ENCODE results near the gene NTM. TPM values are rescaled to one million over a fixed set of nuclear protein-coding genes. Genes with fewer than 3 reads are reported as not detected.

Gene NTM
- total RNA-seq, 1 experiment from 2014 or later: 16.4 TPM

DNA sequence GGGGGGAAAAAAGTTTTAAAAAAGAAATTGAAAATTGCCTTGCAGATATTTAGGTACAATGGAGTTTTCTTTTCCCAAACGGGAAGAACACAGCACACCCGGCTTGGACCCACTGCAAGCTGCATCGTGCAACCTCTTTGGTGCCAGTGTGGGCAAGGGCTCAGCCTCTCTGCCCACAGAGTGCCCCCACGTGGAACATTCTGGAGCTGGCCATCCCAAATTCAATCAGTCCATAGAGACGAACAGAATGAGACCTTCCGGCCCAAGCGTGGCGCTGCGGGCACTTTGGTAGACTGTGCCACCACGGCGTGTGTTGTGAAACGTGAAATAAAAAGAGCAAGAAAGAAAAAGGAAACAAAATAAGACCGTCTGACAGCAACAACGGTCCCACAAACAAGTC lies 964.9 kb downstream of the NTM start (continued):
- TF ChIP-seq, protein P1, sequence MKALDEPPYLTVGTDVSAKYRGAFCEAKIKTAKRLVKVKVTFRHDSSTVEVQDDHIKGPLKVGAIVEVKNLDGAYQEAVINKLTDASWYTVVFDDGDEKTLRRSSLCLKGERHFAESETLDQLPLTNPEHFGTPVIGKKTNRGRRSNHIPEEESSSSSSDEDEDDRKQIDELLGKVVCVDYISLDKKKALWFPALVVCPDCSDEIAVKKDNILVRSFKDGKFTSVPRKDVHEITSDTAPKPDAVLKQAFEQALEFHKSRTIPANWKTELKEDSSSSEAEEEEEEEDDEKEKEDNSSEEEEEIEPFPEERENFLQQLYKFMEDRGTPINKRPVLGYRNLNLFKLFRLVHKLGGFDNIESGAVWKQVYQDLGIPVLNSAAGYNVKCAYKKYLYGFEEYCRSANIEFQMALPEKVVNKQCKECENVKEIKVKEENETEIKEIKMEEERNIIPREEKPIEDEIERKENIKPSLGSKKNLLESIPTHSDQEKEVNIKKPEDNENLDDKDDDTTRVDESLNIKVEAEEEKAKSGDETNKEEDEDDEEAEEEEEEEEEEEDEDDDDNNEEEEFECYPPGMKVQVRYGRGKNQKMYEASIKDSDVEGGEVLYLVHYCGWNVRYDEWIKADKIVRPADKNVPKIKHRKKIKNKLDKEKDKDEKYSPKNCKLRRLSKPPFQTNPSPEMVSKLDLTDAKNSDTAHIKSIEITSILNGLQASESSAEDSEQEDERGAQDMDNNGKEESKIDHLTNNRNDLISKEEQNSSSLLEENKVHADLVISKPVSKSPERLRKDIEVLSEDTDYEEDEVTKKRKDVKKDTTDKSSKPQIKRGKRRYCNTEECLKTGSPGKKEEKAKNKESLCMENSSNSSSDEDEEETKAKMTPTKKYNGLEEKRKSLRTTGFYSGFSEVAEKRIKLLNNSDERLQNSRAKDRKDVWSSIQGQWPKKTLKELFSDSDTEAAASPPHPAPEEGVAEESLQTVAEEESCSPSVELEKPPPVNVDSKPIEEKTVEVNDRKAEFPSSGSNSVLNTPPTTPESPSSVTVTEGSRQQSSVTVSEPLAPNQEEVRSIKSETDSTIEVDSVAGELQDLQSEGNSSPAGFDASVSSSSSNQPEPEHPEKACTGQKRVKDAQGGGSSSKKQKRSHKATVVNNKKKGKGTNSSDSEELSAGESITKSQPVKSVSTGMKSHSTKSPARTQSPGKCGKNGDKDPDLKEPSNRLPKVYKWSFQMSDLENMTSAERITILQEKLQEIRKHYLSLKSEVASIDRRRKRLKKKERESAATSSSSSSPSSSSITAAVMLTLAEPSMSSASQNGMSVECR (CRISPR knock-in tag; IDR thresholded peaks at IDR 0.05; ENCODE audit: borderline replicate concordance): no peak
- TF ChIP-seq, protein P2, sequence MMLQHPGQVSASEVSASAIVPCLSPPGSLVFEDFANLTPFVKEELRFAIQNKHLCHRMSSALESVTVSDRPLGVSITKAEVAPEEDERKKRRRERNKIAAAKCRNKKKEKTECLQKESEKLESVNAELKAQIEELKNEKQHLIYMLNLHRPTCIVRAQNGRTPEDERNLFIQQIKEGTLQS (CRISPR knock-in tag; conservative IDR thresholded peaks at IDR 0.05): no peak
- no peak for TF ChIP-seq CBFB (CRISPR knock-in tag; IDR thresholded peaks at IDR 0.05; ENCODE audit: low read depth)
- TF ChIP-seq, protein P3, sequence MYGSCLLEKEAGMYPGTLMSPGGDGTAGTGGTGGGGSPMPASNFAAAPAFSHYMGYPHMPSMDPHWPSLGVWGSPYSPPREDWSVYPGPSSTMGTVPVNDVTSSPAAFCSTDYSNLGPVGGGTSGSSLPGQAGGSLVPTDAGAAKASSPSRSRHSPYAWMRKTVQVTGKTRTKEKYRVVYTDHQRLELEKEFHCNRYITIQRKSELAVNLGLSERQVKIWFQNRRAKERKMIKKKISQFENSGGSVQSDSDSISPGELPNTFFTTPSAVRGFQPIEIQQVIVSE (CRISPR knock-in tag; IDR thresholded peaks at IDR 0.05; ENCODE audit: borderline replicate concordance): no peak
- TF ChIP-seq NR1H2 (CRISPR knock-in tag; IDR thresholded peaks at IDR 0.05): no peak
- no peak for TF ChIP-seq ESRRA (CRISPR knock-in tag; IDR thresholded peaks at IDR 0.05; ENCODE audit: borderline replicate concordance)
- TF ChIP-seq, protein P4, sequence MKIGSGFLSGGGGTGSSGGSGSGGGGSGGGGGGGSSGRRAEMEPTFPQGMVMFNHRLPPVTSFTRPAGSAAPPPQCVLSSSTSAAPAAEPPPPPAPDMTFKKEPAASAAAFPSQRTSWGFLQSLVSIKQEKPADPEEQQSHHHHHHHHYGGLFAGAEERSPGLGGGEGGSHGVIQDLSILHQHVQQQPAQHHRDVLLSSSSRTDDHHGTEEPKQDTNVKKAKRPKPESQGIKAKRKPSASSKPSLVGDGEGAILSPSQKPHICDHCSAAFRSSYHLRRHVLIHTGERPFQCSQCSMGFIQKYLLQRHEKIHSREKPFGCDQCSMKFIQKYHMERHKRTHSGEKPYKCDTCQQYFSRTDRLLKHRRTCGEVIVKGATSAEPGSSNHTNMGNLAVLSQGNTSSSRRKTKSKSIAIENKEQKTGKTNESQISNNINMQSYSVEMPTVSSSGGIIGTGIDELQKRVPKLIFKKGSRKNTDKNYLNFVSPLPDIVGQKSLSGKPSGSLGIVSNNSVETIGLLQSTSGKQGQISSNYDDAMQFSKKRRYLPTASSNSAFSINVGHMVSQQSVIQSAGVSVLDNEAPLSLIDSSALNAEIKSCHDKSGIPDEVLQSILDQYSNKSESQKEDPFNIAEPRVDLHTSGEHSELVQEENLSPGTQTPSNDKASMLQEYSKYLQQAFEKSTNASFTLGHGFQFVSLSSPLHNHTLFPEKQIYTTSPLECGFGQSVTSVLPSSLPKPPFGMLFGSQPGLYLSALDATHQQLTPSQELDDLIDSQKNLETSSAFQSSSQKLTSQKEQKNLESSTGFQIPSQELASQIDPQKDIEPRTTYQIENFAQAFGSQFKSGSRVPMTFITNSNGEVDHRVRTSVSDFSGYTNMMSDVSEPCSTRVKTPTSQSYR (CRISPR knock-in tag; IDR thresholded peaks at IDR 0.05): no peak
- no peak for TF ChIP-seq GTF2I (CRISPR knock-in tag; conservative IDR thresholded peaks at IDR 0.05)
- TF ChIP-seq NR3C1 (CRISPR knock-in tag; conservative IDR thresholded peaks at IDR 0.05; ENCODE audit: low read depth): no peak
- TF ChIP-seq NFE2L1 (CRISPR knock-in tag; IDR thresholded peaks at IDR 0.05): no peak

DNA sequence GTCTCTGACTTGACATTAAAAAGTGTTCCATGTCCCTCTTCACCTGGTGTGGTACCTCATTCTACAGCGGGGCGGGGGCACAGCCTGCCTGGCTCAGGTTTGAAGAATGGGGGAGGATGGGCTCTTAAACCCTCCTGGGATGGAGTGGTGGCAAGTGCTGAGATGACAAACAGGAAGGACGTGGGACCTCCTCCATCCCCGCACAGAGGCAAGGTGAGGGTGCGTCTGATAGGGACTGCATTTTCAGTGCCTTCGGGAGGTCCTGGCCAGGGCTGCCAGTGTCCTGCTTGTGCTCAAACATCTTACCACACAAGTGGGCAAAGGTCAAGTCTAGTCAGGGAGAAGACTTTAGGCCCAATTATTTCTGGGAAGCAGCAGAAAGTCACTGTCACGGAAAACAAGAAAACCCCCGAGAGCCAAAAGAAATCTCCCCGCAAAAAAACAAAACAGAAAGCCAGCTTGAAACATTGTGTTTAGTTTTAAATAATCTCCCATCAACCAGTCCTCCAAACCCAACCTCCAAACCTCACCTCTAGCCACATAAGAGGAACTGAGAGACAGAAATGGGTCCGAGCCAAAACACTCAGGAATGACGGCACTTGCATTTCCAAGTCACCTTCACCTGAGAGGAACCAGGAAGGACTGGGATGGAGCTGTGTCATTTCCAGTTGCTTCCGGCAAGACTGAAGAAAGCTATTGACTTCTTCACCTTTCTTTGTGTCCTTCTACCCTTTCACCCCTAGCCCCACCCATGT lies 966.5 kb downstream of the NTM start:
- ChIA-PET POLR2A (no interaction called here), CTCF (interaction anchor here (0.7 to 1.5 kb wide), 2 partner anchors 24 to 65 kb away, joined by 4 read pairs; no protein-coding TSS in a partner anchor)
- Mint-ChIP-seq H3K4me1 (peaks cover 12% of the 10 kb centered on the region), H3K4me3 (no peak overlapping the region), H3K27ac (no peak overlapping the region), H3K9me3 (no peaks in the 10 kb centered on the region), H3K36me3 (no peaks in the 10 kb centered on the region), H3K27me3 (ENCODE audit: low read depth) (no peaks in the 10 kb centered on the region; the same call in 1 of the 2 replicates)
- ATAC-seq: no peak
- TF ChIP-seq FOXJ3 (CRISPR knock-in tag; IDR thresholded peaks at IDR 0.05; ENCODE audit: borderline replicate concordance): no peak
- no peak for TF ChIP-seq ELF4 (CRISPR knock-in tag; IDR thresholded peaks at IDR 0.05; ENCODE audit: low read depth)
- no peak for TF ChIP-seq NFYB (CRISPR knock-in tag; conservative IDR thresholded peaks at IDR 0.05; ENCODE audit: low read depth)
- TF ChIP-seq NFE2L1 (CRISPR knock-in tag; IDR thresholded peaks at IDR 0.05): no peak
- no peak for TF ChIP-seq TEAD1 (CRISPR knock-in tag; IDR thresholded peaks at IDR 0.05)
- TF ChIP-seq, protein P5, sequence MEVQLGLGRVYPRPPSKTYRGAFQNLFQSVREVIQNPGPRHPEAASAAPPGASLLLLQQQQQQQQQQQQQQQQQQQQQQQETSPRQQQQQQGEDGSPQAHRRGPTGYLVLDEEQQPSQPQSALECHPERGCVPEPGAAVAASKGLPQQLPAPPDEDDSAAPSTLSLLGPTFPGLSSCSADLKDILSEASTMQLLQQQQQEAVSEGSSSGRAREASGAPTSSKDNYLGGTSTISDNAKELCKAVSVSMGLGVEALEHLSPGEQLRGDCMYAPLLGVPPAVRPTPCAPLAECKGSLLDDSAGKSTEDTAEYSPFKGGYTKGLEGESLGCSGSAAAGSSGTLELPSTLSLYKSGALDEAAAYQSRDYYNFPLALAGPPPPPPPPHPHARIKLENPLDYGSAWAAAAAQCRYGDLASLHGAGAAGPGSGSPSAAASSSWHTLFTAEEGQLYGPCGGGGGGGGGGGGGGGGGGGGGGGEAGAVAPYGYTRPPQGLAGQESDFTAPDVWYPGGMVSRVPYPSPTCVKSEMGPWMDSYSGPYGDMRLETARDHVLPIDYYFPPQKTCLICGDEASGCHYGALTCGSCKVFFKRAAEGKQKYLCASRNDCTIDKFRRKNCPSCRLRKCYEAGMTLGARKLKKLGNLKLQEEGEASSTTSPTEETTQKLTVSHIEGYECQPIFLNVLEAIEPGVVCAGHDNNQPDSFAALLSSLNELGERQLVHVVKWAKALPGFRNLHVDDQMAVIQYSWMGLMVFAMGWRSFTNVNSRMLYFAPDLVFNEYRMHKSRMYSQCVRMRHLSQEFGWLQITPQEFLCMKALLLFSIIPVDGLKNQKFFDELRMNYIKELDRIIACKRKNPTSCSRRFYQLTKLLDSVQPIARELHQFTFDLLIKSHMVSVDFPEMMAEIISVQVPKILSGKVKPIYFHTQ (CRISPR knock-in tag; IDR thresholded peaks at IDR 0.05): no peak
- TF ChIP-seq, protein P6, sequence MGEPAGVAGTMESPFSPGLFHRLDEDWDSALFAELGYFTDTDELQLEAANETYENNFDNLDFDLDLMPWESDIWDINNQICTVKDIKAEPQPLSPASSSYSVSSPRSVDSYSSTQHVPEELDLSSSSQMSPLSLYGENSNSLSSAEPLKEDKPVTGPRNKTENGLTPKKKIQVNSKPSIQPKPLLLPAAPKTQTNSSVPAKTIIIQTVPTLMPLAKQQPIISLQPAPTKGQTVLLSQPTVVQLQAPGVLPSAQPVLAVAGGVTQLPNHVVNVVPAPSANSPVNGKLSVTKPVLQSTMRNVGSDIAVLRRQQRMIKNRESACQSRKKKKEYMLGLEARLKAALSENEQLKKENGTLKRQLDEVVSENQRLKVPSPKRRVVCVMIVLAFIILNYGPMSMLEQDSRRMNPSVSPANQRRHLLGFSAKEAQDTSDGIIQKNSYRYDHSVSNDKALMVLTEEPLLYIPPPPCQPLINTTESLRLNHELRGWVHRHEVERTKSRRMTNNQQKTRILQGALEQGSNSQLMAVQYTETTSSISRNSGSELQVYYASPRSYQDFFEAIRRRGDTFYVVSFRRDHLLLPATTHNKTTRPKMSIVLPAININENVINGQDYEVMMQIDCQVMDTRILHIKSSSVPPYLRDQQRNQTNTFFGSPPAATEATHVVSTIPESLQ (CRISPR knock-in tag; IDR thresholded peaks at IDR 0.05): no peak
- TF ChIP-seq, protein P7, sequence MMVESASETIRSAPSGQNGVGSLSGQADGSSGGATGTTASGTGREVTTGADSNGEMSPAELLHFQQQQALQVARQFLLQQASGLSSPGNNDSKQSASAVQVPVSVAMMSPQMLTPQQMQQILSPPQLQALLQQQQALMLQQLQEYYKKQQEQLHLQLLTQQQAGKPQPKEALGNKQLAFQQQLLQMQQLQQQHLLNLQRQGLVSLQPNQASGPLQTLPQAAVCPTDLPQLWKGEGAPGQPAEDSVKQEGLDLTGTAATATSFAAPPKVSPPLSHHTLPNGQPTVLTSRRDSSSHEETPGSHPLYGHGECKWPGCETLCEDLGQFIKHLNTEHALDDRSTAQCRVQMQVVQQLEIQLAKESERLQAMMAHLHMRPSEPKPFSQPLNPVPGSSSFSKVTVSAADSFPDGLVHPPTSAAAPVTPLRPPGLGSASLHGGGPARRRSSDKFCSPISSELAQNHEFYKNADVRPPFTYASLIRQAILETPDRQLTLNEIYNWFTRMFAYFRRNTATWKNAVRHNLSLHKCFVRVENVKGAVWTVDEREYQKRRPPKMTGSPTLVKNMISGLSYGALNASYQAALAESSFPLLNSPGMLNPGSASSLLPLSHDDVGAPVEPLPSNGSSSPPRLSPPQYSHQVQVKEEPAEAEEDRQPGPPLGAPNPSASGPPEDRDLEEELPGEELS (CRISPR knock-in tag; IDR thresholded peaks at IDR 0.05): no peak
- TF ChIP-seq ZNF138 (CRISPR knock-in tag; conservative IDR thresholded peaks at IDR 0.05): no peak
- TF ChIP-seq ZNF317 (CRISPR knock-in tag; IDR thresholded peaks at IDR 0.05; ENCODE audit: borderline replicate concordance, low read depth): no peak
- DNase-seq (ENCODE audit: low spot score): no peak
